Activated CD4-positive, alpha-beta T cell treated with anti-CD3 and anti-CD28 coated beads, Interleukin-2, amount 50 U/mL, for 16 hours (primary cell): ENCODE measurements around the gene CAMTA1.

Experiments
- DNase-seq: peaks from one replicate; pipeline ENCODE4 v3.0.0-alpha.2; 2020

The CAMTA1 gene

DNA sequence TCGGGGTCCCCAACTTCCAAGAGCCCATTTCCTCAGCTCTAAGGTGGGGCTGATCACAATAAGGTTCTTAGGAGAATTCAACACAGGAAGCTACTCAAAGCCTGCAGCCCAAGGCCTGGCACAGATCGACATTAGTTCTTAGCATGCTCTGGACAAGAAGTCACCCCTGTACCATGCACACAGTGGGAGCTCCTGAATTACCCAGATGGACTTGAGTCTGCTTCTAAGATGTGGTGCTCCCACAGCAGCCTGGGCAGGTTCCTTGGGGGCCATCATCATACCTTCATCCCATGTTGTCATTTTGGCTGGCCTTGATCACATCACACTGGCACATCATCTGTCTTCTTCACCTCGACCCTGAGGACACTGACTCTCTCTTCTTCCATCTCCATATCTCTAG, 832.6 kb downstream of the CAMTA1 start:
- no peak for DNase-seq

DNA sequence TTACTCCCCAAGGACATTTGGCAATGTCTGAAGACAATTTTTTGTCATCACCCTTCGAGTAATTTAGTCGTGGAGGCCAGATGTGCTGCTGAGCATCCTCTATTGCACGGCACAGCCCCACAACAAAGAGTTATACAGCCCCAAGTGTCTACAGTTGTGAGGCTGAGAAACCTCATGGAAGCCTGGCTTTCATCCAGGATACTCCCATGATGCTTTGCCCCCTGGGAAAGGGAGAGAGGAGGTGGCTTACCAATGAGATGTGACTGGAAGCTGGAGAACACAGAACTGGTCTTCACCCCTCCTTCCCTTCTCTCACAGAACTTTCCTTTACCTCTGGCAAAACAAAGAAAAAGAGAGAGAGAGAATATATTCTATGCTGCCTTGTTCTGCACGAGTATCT, 834.9 kb downstream of the CAMTA1 start:
- DNase-seq, result no peak

DNA sequence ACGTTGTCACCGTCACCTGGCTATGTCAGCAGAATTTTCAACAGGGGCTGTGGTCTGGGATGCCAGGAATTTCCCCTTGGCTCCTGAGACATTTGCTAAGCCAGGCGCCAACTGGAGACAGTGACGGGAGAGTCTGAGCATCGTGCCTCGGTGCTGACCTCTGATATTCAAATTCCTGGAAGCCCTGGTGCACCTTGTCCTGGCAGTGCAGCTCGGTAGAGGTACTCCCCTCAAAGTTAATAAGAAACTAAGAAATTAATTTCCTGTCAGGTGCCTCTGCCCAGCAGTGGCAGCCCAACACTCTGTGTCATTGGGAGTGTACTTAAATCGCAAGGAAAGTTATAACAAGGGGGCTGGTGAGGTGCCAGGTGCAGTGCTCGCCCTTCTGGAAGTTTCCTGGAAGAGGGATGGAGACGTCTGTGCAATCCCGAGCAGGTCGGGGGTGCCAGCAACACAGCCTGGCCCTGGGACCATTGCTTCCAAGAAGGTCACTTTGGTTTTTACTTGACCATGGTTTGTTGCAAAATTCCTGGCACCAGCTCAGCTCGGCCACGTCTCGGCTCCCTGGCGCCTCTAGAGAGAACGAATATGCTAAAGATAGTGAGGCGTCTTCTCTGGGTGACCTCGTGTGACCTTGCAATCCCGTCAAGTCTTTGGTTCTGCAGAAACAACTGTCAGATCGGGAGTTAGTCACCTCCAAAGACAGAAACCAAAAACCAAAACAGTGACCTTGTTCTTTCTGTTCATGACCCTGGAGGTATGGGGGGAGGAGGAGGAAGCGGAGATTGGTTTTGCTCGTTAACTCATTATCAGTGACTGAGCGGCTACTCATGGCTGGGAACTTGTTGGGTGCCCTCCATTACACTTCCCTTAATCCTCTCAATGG, 836.3 kb downstream of the CAMTA1 start:
- DNase-seq, result no peak

DNA sequence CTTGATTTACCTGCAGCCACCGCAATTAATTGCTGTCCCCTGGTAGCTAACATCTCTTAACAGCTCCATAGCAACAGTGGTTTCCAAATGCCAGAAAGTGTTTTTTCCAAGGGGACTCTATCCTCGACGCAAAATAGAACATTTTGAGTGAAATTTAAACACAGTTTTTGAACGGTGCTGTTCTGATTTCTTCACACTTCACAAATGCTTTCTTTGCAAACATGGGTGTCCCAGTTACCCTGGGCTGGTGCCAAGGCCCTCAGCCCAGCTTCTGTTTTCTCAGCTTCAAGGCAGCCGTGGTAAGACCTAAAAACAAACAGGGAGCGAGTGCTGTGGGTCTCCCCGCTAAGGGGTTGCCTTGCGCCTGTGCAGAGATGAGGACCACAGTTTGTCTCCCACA, 838.6 kb downstream of the CAMTA1 start:
- DNase-seq, result no peak

DNA sequence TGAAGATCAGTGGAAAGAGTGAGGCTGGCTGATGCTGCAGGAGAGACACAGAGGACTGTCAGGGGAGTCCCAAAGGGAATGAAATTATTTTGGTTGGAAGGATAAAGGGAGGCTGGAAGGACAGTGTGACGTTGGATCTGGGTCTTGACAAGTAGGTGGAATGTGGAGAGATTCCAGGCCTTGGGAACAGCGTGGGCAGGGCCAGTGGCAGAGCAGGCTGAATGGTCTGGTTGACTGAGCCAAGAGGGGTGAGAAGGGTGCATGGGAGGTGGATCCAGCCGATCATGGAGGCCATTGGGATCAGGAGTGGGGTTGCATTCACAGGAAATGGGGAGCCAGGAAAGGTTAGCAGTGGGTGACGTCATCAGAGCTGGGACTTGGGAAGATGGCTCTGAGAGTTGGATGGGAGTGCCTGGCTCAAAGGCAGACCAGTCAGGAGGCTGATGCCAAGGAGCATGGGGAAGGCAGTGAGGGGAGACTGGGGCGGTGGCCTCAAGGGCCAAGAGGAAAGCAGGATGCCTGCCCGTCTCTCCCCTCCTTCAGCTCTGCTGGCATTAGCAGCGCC, 839.6 kb downstream of the CAMTA1 start:
- DNase-seq, result no peak

DNA sequence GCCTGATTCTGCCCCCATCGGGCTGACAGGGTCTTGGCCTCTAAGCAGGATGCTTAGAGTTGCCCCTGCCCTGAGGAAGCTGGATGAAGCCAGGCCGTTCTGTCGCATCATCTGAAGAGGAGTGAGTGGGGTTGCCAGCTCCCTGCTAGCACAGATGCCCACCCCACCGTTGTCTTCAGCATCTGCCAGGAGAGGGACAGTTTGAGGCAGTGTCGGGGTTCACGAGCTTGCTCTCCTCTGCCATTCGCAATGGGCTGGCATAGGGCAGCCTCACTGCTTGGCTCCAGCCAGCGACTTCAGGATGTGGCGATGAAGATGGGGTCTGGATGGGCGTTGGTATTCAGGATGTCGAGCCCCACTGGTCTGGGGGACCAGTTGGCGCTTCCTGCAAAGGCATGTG, 840.1 kb downstream of the CAMTA1 start:
- no peak for DNase-seq

DNA sequence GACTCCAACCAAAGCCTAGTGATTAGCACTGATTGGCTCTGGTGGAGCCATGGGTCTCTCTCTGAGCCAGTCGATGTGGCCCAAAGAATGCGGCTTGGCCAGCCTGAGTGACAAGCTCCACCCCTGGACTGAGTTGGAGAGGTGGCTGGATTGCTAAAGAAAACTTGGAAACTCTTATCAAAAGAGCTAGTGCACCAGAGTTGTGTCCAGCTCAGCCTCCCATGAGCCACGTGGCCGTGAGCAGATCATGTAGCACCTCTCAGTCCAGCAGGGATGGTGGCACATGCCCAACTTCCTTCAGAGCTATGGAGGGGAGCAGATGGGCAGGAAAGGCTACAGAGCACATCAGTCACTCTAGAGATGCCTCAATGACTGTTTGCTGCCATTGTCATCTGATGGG, 843.0 kb downstream of the CAMTA1 start:
- no peak for DNase-seq

DNA sequence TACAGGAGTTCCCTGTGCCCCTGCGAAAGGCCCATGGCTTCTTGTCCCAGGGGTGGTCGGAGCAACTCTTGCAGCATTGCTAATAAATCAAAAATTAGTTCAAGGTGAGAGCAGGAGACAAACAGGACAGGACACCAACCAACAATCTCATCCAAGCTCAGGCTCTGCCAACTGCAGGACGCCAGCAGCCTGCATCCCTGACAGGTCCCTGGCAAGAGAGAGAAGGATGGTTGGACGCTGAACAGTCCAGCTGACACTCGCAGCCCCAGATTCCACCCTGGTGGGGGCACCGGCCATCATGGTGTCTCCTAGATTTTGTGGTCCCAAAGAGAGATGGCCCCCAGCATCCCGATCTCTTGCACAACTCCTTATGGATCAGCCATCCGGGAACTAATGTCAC, 843.8 kb downstream of the CAMTA1 start:
- DNase-seq, result no peak

DNA sequence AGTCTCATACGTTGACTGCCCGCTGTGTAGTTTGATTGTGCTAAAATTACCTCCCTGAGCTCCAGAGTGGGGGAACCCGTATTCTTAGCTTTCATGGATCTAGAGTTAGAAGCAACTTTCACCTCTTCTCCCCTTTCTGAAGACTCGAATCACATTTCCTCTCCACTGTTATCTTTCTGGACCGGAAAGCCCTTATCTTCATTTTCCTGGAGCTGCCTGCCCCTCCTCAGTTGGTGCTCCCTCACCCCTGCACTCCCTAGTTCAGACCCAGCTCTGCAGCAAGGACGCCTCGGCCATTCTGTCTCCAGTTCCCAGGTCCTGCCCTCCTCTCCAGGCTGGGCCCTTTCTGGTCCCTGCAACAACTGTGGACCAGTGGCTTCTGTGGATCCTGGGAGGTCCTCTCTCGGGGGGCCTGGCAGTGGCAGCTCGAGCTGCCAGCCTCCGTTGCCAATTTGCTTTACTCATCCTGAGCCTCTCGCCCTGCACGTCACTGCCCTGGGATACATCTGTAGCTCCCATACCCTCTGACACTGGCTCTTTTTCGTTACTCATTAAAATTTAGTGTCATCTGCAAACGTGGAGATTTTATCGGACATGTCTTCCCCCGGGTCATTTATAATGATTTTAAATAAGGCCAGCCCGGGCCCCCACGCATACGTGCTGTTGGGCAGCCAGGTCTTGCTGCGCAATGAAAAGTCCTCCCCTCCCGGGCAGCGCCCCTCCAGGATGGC, 844.4 kb downstream of the CAMTA1 start:
- DNase-seq, result no peak

DNA sequence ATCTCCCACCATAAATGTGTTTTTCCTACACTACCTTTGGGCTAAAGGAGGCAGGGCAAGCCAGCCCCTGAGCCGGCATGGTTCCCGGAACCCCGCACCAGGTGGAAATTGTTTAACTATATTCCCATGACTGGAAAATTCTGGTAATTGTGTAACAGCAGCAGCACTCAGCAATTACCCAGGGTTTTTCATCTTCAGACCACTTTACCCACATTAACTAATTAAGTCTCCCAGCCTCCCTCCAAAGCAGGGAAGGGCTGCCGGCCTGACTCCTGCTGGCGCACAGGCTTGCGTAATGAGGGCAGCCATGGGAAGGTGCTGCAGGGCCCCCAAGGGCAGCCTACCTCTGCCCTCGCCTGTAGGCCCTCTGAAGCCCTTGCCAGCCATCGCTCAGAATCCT, 845.1 kb downstream of the CAMTA1 start:
- no peak for DNase-seq

DNA sequence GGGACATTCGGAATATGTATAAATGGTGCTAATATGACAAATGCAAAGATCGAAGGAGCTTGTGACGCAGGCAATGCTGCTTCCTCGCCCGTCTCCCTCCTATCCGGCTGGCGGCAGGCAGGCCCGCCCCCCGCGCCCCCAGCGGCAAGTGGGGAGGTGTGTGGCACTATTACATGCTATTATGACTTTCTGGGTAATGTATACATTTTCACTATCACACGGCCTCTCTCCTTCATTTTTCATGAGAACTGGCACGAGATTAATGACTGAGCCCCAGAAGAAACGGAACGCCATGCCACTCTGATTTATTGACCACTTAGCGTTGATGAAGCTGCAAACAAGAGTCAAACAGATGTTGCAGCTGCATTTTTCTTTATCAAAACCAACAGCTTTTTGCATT, 846.9 kb downstream of the CAMTA1 start:
- no peak for DNase-seq

DNA sequence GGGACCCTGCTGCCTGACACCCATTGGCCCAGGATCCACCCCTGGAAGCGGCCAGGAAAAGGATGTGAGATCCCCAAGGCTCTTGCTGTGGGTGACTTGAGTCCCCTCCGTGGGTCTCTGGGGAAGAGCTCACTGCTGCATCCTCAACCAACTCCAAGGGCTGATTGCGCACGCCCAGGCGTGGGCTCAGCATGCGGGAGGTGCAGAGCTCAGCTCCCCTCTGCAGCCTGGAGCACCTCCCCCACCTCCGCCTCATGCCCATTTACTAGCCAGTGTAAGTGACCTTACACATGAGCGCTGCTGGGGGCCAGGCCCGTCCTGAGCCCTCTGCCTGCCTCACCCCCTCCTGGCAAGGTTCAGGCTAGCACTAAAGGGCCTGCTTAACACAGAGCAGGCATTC, 847.4 kb downstream of the CAMTA1 start:
- DNase-seq, result no peak

DNA sequence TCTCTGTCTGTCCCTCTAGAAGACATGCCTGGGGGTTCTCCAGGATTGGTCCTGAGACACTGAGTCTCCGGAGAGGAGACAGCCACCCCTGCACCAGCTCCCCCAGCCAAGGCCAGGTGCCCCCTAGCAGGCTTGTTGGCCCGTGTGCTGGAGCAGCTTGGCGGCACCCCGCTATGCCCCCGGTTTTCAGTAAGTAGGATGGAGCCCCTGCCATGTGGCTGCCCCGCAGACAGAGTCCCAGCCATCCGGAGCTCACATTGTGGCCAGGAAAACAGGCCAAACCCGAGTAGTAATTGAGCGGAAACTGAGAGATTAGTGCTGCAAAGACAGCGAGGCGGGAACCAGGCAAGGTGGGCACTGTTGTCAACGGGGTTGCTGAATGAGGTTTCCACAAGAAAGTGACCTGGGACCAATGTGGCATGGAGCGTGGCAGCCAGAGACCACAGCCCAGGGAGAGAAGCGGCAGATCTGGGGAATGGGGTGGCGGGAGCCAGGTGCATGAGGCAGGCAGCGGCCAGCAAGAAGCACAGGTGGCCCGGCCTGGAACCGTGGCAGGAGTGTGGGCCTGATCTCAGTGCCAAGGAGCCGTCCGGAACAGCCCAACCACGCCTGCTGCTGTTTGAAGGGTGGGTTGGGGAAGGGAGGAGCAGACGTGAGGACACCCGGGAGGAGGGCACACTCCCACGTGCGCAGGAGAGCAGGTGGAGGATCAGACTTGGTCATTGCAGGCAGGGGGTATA, 848.4 kb downstream of the CAMTA1 start:
- DNase-seq, result no peak

DNA sequence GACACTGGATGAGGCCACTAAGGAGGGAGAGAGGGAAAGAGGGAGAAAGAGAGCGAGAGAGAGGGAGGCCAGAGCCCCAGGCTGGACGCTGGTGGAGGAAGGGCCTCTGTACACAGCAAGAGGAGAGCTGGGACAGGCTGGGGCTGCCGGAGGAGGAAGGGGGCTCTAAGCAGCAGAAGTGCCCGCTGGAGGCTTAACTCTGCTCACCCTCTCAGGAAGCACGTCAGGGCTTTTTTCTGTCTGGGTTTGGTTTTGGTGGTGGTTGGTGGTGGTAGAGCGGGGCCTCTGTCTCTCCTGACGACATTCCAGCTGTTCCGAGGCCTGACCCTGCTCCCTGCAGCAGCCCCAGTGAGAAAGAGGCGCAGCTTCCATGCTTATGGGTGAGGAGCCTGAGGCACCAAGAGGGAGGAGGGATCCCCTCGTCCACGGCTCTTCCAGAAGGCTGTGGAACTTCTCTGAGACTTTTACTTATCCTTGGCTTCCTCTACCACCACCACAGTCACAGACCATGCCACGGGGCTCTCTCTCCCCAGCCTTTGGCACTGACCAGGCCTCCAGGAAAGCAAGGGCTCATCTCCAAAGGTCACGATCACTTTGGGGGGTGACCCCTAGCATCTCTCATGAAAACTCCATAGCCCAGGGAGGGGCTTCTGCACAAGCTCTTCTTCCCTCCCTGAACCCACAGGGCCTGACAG, 849.4 kb downstream of the CAMTA1 start:
- DNase-seq, result no peak

DNA sequence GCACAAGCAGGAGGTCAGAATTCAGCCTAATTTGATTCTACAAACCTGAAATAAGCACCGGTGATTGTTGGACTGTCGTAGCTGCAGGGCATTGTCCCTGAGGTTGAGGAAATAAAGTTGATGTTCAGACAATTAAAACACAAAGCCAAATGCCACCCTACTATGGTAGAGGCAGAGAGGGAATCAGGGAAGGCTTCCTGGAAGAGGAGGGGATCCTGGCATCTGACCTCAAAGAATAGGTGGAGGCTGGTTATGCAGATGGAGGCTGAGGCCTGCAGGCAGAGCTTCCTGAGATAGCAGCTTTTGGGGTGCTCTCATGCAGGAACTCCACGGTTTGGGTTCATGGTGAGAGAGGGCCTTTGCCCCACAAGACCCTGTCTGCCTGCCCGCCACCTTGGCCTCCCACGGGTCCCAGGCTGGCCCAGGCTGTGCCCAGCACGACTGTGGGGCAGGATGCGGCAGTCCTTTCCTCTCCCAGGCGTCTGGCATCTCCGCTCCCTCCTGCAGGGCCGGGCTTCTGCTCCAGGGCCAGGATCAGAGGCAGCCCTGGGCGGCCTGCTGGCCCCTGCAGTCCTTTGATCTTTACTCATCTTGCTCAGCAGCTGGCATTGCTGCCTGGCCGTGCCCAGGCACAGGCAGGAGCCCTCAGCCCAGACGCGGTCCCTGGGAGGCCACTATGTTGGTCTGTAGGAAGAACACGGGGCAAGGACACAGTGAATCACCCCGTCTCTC, 851.7 kb downstream of the CAMTA1 start:
- DNase-seq, result no peak

DNA sequence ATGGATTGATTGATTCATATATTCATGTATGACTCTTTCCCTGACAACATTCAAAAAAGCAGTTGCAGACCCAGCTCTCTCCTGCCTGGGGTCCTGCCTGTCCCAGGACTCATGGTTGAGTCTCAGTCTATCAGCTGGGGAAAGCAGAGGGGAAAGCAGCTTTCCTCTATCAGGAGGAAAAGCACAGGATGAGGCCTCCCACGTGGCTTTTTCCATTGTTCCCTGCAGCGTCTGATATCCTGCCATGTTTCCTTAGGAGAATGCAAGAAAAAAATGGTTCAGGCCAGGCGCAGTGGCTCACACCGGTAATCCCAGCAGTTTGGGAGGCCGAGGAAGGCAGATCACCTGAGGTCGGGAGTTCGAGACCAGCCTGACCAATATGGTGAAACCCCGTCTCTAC, 852.8 kb downstream of the CAMTA1 start:
- DNase-seq, result no peak

DNA sequence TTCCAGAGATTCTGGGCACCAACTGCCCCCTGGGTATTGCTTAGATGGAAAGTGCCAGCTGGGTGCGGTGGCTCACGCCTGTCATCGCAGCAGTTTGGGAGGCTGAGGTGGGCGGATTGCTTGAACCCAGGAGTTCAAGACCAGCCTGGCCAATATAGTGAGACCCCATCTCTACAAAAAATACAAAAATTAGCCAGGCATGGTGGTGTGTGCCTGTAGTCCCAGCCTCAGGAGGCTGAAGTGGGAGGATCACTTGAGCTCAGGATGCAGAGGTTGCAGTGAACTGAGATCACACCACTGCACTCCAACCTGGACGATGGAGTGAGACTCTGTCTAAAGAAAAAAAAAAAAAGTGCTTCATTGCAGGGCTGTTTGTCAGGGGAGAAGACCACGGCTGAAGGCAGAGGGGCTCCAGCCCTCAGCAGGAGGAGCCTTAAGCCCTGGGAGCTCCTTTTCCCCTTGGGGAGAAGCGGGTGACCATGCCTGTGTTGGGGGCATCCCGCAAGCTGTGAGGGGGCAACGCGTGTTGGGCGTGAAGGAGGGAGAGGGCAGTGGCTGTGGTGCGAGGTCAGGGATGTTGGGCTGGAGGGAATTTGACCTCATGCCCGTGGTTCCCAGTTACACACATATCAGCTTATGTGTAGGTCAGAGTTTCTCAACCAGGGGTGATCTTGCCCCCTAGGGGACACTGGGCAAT, 854.3 kb downstream of the CAMTA1 start:
- no peak for DNase-seq

DNA sequence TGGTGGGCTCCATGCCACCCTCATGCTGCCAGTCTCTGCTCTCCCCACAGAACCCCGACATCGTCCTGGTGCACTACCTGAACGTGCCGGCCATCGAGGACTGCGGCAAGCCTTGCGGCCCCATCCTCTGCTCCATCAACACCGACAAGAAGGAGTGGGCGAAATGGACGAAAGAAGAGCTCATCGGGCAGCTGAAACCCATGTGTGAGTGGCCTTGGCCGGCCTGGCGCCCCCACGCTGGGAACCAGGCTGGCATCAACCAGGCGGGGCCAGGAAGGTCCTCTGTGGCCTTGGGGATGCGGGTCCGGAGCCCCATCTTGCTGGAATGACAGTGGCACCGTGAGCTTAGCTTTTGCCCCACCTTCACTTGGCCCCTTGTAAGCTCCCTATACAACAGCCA, 855.1 kb downstream of the CAMTA1 start:
- no peak for DNase-seq

DNA sequence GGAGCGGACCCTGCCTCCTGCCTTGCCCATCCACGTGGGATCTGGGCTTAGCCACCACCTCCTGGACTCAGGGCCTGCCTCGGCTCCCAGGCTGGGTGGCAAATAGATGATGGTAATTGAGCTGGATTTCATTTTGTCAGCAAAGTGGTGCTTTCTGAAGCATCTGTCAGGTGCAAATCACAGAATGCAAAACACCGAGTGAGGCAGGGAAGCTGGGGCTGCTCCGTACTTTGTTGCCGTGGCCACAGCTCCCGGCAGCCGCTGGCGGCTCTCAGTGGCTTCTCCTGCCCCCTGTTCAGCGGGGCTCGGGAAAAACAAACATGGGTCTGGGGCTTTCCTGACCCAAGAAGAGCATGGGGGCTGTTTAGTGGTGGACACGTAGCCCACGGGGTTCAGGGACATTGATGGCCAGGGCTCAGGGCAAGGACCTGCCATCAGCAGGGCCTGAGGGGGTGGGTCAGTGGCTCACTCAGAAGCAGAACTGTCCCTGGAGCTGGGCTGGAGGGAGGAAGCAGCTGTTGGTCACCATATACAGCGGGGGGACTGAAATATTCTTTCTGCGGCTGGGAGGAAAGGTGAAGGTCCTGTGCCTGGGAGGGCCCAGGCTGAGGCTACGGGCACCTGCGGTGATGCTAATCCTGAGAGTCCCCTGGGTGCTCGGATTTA, 855.8 kb downstream of the CAMTA1 start:
- DNase-seq, result no peak

DNA sequence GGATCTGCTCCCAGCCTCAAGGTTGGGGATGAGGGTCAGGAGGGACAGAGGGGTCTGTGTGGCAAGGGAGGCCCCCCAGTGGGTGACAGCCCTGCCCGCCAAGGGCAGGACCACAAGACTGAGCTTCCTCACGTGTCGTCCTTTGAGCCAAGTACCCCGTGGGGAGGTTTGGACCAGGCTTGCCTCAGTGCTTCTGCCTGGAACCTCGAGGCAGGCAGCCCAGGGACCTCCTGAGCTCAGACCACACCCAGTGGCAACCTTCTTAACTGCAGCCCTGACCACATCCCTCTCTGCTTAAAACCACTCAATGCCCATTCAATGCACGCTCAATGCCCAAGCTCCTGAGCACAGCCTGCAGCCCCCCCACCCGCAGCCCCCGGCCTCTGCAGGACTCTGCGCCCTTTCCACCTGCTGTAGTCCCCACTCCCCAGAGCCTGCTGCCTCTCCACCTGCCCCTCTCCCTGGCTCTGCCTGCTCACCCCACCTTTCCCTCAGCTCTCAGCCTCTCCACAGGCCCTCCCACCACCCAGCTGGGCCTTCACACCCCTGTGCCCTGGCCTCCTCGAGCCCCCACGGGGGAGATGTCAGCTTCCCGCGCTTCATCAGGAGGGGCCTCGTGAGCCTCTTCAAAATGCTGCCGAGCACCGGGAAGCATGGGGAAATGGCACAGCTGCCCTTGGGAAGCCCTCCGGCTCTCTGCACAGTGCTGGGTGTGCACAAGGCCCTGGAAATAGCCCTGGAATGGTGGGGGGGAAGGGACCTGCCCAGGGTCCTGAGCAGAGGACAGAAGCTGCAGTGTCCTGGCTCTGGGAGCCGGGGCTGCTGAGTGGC, 856.5 kb downstream of the CAMTA1 start:
- DNase-seq, result no peak
